ENCODE results near the gene TUT7. TPM values are rescaled to one million over a fixed set of nuclear protein-coding genes. Genes with fewer than 3 reads are reported as not detected.

The TUT7 gene
- total RNA-seq, 1 experiment from 2014 or later: 17.2 TPM

DNA sequence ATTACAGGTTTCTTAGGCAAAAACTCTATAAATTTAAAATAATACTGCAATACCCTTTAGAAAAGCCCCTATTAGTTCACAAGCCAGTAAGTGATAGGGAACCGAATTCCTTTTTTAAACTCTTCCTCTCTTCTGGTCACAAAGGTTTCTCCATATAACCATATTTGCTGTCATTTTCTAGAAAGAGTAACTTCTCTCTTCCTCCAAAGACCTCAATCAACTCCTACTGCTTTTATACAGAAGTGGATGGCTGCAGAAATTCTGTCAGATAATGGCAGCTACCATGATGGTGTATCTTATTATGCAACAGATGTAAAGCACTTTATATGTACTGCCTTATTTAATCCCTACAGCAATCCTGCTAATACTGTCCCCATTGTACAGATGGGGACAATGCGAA is 6.2 kb downstream of the TUT7 start:
- intact Hi-C loops (cut with micrococcal nuclease; ENCODE audit: unreplicated experiment): no loop called here
- H3K4me3 ChIP-seq (ENCODE audit: low read depth, low read length): no peak overlapping the region
- no peaks in the 10 kb centered on the region for H3K4me1 Mint-ChIP-seq (ENCODE audit: low read depth, unreplicated experiment)
- no peak overlapping the region for H3K4me3 Mint-ChIP-seq (ENCODE audit: unreplicated experiment)
- peaks cover 26% of the 10 kb centered on the region for H3K36me3 Mint-ChIP-seq (ENCODE audit: insufficient read depth, unreplicated experiment)
- H3K9me3 ChIP-seq: no peaks in the 10 kb centered on the region
- no peaks in the 10 kb centered on the region for H3K27me3 Mint-ChIP-seq (ENCODE audit: insufficient read depth, unreplicated experiment)
- ChIA-PET CTCF (no interaction called here), POLR2A (no interaction called here)
- H3K27me3 ChIP-seq (replicated peaks; ENCODE audit: control insufficient read depth, insufficient read depth, low read length): no peaks in the 10 kb centered on the region
- H3K4me1 ChIP-seq: no peaks in the 10 kb centered on the region
- DNase-seq: no peak
- no peaks in the 10 kb centered on the region for H3K9me3 Mint-ChIP-seq (ENCODE audit: unreplicated experiment)
- no peaks in the 10 kb centered on the region for H3K36me3 ChIP-seq (ENCODE audit: control insufficient read depth, insufficient read depth, low read length)
- no peak overlapping the region for H3K27ac Mint-ChIP-seq (ENCODE audit: unreplicated experiment)
- no peak for TF ChIP-seq CTCF (IDR thresholded peaks at IDR 0.05; ENCODE audit: insufficient read depth in 1 of 2, low read depth in 1 of 2, low read length in 1 of 2, severe bottlenecking in 1 of 2, unreplicated experiment in 1 of 2)
- no TSS peak for BruUV-seq (replicated peaks)

GRCh38 chr9:86344818-86345217 is 9.4 kb downstream of the TUT7 start:
- intact Hi-C loops (cut with micrococcal nuclease; ENCODE audit: unreplicated experiment): no loop called here
- BruUV-seq (replicated peaks): no TSS peak
- Mint-ChIP-seq H3K27ac (ENCODE audit: unreplicated experiment) (no peak overlapping the region), H3K4me3 (ENCODE audit: unreplicated experiment) (no peak overlapping the region), H3K27me3 (ENCODE audit: insufficient read depth, unreplicated experiment) (no peaks in the 10 kb centered on the region), H3K9me3 (ENCODE audit: unreplicated experiment) (no peaks in the 10 kb centered on the region), H3K36me3 (ENCODE audit: insufficient read depth, unreplicated experiment) (peaks cover 39% of the 10 kb centered on the region), H3K4me1 (ENCODE audit: low read depth, unreplicated experiment) (peaks cover 7% of the 10 kb centered on the region)
- Histone ChIP-seq H3K9me3 (no peaks in the 10 kb centered on the region), H3K4me3 (ENCODE audit: low read depth, low read length) (no peak overlapping the region), H3K27me3 (replicated peaks; ENCODE audit: control insufficient read depth, insufficient read depth, low read length) (no peaks in the 10 kb centered on the region), H3K4me1 (peaks cover 6% of the 10 kb centered on the region), H3K36me3 (ENCODE audit: control insufficient read depth, insufficient read depth, low read length) (no peaks in the 10 kb centered on the region)
- no peak for TF ChIP-seq CTCF (IDR thresholded peaks at IDR 0.05; ENCODE audit: insufficient read depth in 1 of 2, low read depth in 1 of 2, low read length in 1 of 2, severe bottlenecking in 1 of 2, unreplicated experiment in 1 of 2)
- no peak for DNase-seq
- POLR2A ChIA-PET: no interaction called here
- CTCF ChIA-PET: no interaction called here

GRCh38 chr9:86342269-86342668 is 11.9 kb downstream of the TUT7 start:
- no peak for DNase-seq
- TF ChIP-seq CTCF (IDR thresholded peaks at IDR 0.05; ENCODE audit: insufficient read depth in 1 of 2, low read depth in 1 of 2, low read length in 1 of 2, severe bottlenecking in 1 of 2, unreplicated experiment in 1 of 2): no peak
- Mint-ChIP-seq H3K4me1 (ENCODE audit: low read depth, unreplicated experiment) (peaks cover 7% of the 10 kb centered on the region), H3K9me3 (ENCODE audit: unreplicated experiment) (no peaks in the 10 kb centered on the region), H3K27ac (ENCODE audit: unreplicated experiment) (no peak overlapping the region), H3K36me3 (ENCODE audit: insufficient read depth, unreplicated experiment) (peaks cover 39% of the 10 kb centered on the region), H3K4me3 (ENCODE audit: unreplicated experiment) (no peak overlapping the region), H3K27me3 (ENCODE audit: insufficient read depth, unreplicated experiment) (no peaks in the 10 kb centered on the region)
- H3K4me3 ChIP-seq (ENCODE audit: low read depth, low read length): no peak overlapping the region
- H3K9me3 ChIP-seq: no peaks in the 10 kb centered on the region
- H3K4me1 ChIP-seq: peaks cover 12% of the 10 kb centered on the region
- no TSS peak for BruUV-seq (replicated peaks)
- ChIA-PET CTCF (no interaction called here), POLR2A (interaction anchor here (0.7 kb wide), 1 partner anchor 16 kb away, joined by 3 read pairs; no protein-coding TSS in a partner anchor)
- no peaks in the 10 kb centered on the region; the same call in 1 of the 2 replicates for H3K36me3 ChIP-seq (ENCODE audit: control insufficient read depth, insufficient read depth, low read length)
- intact Hi-C loops (cut with micrococcal nuclease; ENCODE audit: unreplicated experiment): no loop called here
- H3K27me3 ChIP-seq (replicated peaks; ENCODE audit: control insufficient read depth, insufficient read depth, low read length): no peaks in the 10 kb centered on the region

Measured in Caco-2 (cell line).